K562 (cell line): ENCODE results near the gene DNAH3. TPM values are rescaled to one million over a fixed set of nuclear protein-coding genes. Genes with fewer than 3 reads are reported as not detected.

ENCODE experiments used
- ARID3A ChIP-seq: IDR thresholded peaks from 2 replicates; pipeline ENCODE4 v1.6.1; 2012; ENCODE audit warnings: low read depth, low read length, improper control_type of control experiment, borderline replicate concordance
- ATF4 ChIP-seq: fragments of 450-650 bp; formaldehyde crosslinking; IDR thresholded peaks from 2 replicates; pipeline ENCODE4 v1.4.0; 2022; ENCODE audit warnings: mild to moderate bottlenecking, moderate library complexity
- BHLHE40 ChIP-seq: IDR thresholded peaks from 2 replicates; pipeline ENCODE4 v1.6.1; 2011; ENCODE audit warnings: low read length, improper control_type of control experiment
- BRCA1 ChIP-seq, 2 experiments: fragments of 450-650 bp in 1 of 2; sonication (generic) in 1 of 2; formaldehyde crosslinking in 1 of 2; IDR thresholded peaks; 2 replicates each; pipeline versions ENCODE4 v1.5.0 to v1.6.1; 2017 to 2020; ENCODE audit warnings: mild to moderate bottlenecking in 1 of 2, missing genetic modification reagents in 1 of 2
- CC2D1A ChIP-seq: fragments of 450-650 bp; IDR thresholded peaks from 2 replicates; pipeline ENCODE4 v1.6.1; 2017; ENCODE audit warnings: mild to moderate bottlenecking
- DACH1 ChIP-seq: fragments of 450-650 bp; IDR thresholded peaks from 2 replicates; pipeline ENCODE4 v1.6.1; 2018; ENCODE audit not compliant: partially characterized antibody
- FOS ChIP-seq: IDR thresholded peaks from 3 replicates; pipeline ENCODE4 v1.6.1; 2011; ENCODE audit not compliant: insufficient read length; ENCODE audit errors: extremely low read depth
- GTF2F1 ChIP-seq: IDR thresholded peaks from 2 replicates; pipeline ENCODE4 v1.6.1; 2011; ENCODE audit warnings: low read depth, low read length, improper control_type of control experiment
- HOMEZ ChIP-seq: fragments of 250-450 bp; sonication (Bioruptor Pico); IDR thresholded peaks from 2 replicates; pipeline ENCODE4 v1.4.0; 2020; ENCODE audit warnings: mild to moderate bottlenecking, moderate library complexity
- NR2F6 ChIP-seq: fragments of 450-650 bp; formaldehyde crosslinking; IDR thresholded peaks from 2 replicates; pipeline ENCODE4 v1.4.0; 2020; ENCODE audit warnings: mild to moderate bottlenecking
- PRMT5 ChIP-seq: sonication (generic); formaldehyde crosslinking; IDR thresholded peaks from 2 replicates; pipeline ENCODE4 v1.5.0; 2020; ENCODE audit warnings: missing genetic modification reagents
- RAD51 ChIP-seq: fragments of 450-650 bp; IDR thresholded peaks from 2 replicates; pipeline ENCODE4 v1.7.1; 2016; ENCODE audit warnings: low read depth, mild to moderate bottlenecking, borderline replicate concordance
- RB1 ChIP-seq: fragments of 450-650 bp; IDR thresholded peaks from 2 replicates; pipeline ENCODE4 v1.6.1; 2017; ENCODE audit warnings: low read depth, mild to moderate bottlenecking
- SMARCE1 ChIP-seq: fragments of 450-650 bp; IDR thresholded peaks from 2 replicates; pipeline ENCODE4 v1.7.1; 2016; ENCODE audit warnings: mild to moderate bottlenecking
- SUPT5H ChIP-seq: fragments of 450-650 bp; IDR thresholded peaks from 2 replicates; pipeline ENCODE4 v1.6.1; 2016
- TOE1 ChIP-seq, 2 experiments: fragments of 450-650 bp in 1 of 2; sonication (generic) in 1 of 2; formaldehyde crosslinking in 1 of 2; IDR thresholded peaks; 2 replicates each; pipeline versions ENCODE4 v1.7.1 to v1.8.0; 2016 to 2022; ENCODE audit warnings: borderline replicate concordance in 2 of 2, mild to moderate bottlenecking in 2 of 2, antibody characterized with exemption in 1 of 2, inconsistent platforms in 1 of 2, low read depth in 1 of 2, missing genetic modification reagents in 1 of 2, moderate library complexity in 1 of 2
- XRCC4 ChIP-seq: IDR thresholded peaks from one replicate; pipeline ENCODE4 v1.6.1; 2011; ENCODE audit not compliant: insufficient read depth, insufficient read length; ENCODE audit errors: extremely low read depth
- ZEB2 ChIP-seq: fragments of 450-650 bp; IDR thresholded peaks from 2 replicates; pipeline ENCODE4 v1.6.1; 2016
- ZNF518B ChIP-seq: fragments of 250-450 bp; sonication (Bioruptor Pico); IDR thresholded peaks from 2 replicates; pipeline ENCODE4 v1.5.0; 2021; ENCODE audit warnings: mild to moderate bottlenecking, moderate library complexity
- ZNF584 ChIP-seq: fragments of 200-800 bp; sonication (Bioruptor generic); IDR thresholded peaks from 2 replicates; pipeline ENCODE4 v1.6.1; 2016; ENCODE audit warnings: low read depth, mild to moderate bottlenecking, missing genetic modification characterization, missing compliant biosample characterization
- ZNF586 ChIP-seq: fragments of 450-650 bp; formaldehyde crosslinking; conservative IDR thresholded peaks from 2 replicates; pipeline ENCODE4 v1.4.0; 2020; ENCODE audit warnings: mild to moderate bottlenecking, moderate library complexity
- polyA plus RNA-seq, 8 experiments: library from polyadenylated mRNA; depleted of rRNA in 4 of 8; stranded (reverse) in 5 of 8; unstranded in 3 of 8; fragments of >200 nt; fragmentation: Nextera tagmentation in 2 of 8; fragmentation: Illumina TruSeq in 1 of 8; extraction: Ambion mirVana in 2 of 8; extraction: Trizol in 1 of 8; gene quantifications; 2 replicates each; pipeline versions ENCODE4 v1.2.1 to v1.2.3, GENCODE V29; 2011 to 2014; ENCODE audit warnings: inconsistent platforms in 1 of 8, missing spikeins in 1 of 8
- total RNA-seq, 7 experiments: library from RNA; depleted of rRNA in 6 of 7; stranded (reverse); fragments of >200 nt in 6 of 7; fragmentation: Illumina TruSeq in 2 of 7; extraction: Trizol in 2 of 7; gene quantifications; 2 replicates each; pipeline versions ENCODE4 v1.2.1 to v1.2.3, GENCODE V29; 2011 to 2021; ENCODE audit warnings: low replicate concordance in 1 of 7

Gene DNAH3
- total and polyA plus RNA-seq, 9 of the 15 experiments (the other 6 are each of a cell fraction or from before 2014, with no cell fraction given): 0.32 to 0.84 (median 0.44) TPM

GRCh38 chr16:20918486-20919239 lies 232.0 kb downstream of the DNAH3 start (continued):
- TF ChIP-seq ARID3A (no peak; the same call in 1 of the 2 replicates), GTF2F1 (no peak), SMARCE1 (peak; percentile 46; the same call in 1 of the 2 replicates), CC2D1A (no peak), FOS (no peak), TOE1 (IDR thresholded peaks at IDR 0.05; ENCODE audit: borderline replicate concordance) (peak; percentile 34; the same call in 1 of the 2 replicates), TOE1 (CRISPR knock-in tag; IDR thresholded peaks at IDR 0.05; ENCODE audit: borderline replicate concordance, low read depth) (no peak), NR2F6 (CRISPR knock-in tag) (no peak), BHLHE40 (no peak), ATF4 (CRISPR knock-in tag) (peak; percentile 97), ZNF586 (CRISPR knock-in tag) (no peak), RB1 (no peak; the same call in 1 of the 2 replicates), RAD51 (peak; percentile 31; the same call in 1 of the 2 replicates), SUPT5H (no peak), ZNF584 (CRISPR knock-in tag) (peak; percentile 55; the same call in 1 of the 2 replicates), DACH1 (peak; percentile 64), BRCA1 (IDR thresholded peaks at IDR 0.05) (no peak), BRCA1 (CRISPR knock-in tag; IDR thresholded peaks at IDR 0.05) (no peak), HOMEZ (CRISPR knock-in tag) (no peak), ZEB2 (peak; percentile 34; the same call in 1 of the 2 replicates), ZNF518B (CRISPR knock-in tag) (no peak), XRCC4 (no peak), PRMT5 (CRISPR knock-in tag) (no peak)
